Stimulated activated CD4-positive, alpha-beta T cell treated with anti-CD3 and anti-CD28 coated beads, Interleukin-1b, Interleukin-23, amount 100 ng/mL, for 1 hour (primary cell): ENCODE measurements around the gene COL20A1.
"Not testable (repeated sequence)": the region's sequence is repeated elsewhere in the genome, so short reads cannot be mapped to it uniquely, and the experiment has no call there.

ENCODE experiments used
- DNase-seq, 2 donors: peaks; one replicate each; pipeline ENCODE4 v3.0.0-alpha.2; 2020; ENCODE audit warnings: low read depth in 2 of 2

COL20A1 gene

GRCh38 chr20:63376283-63377250 lies 83.6 kb downstream of the COL20A1 start:
- no peak for DNase-seq

- no peak for DNase-seq
These were observed 84.4 kb downstream of the COL20A1 start for GRCh38 chr20:63377256-63377941.

- DNase-seq = no peak
These were observed 85.0 kb downstream of the COL20A1 start for GRCh38 chr20:63377951-63378381.

GRCh38 chr20:63378626-63379025 lies 85.6 kb downstream of the COL20A1 start:
- no peak for DNase-seq

GRCh38 chr20:63379296-63379695 lies 86.3 kb downstream of the COL20A1 start:
- no peak for DNase-seq

- DNase-seq = not testable (repeated sequence)
These were observed 86.9 kb downstream of the COL20A1 start for GRCh38 chr20:63379872-63380271.

- no peak for DNase-seq
These were observed 87.4 kb downstream of the COL20A1 start for GRCh38 chr20:63380346-63380870.

- DNase-seq = peak in 1 of 2 donors; percentile 20
These were observed 88.9 kb downstream of the COL20A1 start for GRCh38 chr20:63381781-63382431.

- no peak for DNase-seq
These were observed 89.7 kb downstream of the COL20A1 start for GRCh38 chr20:63382551-63383300.

GRCh38 chr20:63383556-63383955 lies 90.6 kb downstream of the COL20A1 start:
- no peak for DNase-seq

- no peak for DNase-seq
These were observed 91.3 kb downstream of the COL20A1 start for GRCh38 chr20:63384336-63384735.
